ENCODE data around the gene GNAS-AS1.

The GNAS-AS1 gene

GRCh38 chr20:58850693-58851174 lies at the start of gene GNAS-AS1:
TSS of gene GNAS-AS1 (minus strand) at chr20:58850902.
- peak; percentile 92 for DNase-seq (ENCODE audit: low read depth)

GRCh38 chr20:58900397-58900796 lies 49.7 kb upstream of the GNAS-AS1 start:
- DNase-seq (ENCODE audit: low read depth): peak; percentile 17

- DNase-seq (ENCODE audit: low read depth): no peak
These were observed 48.8 kb upstream of the GNAS-AS1 start for GRCh38 chr20:58899512-58899911.

- DNase-seq (ENCODE audit: low read depth): no peak
These were observed 48.1 kb upstream of the GNAS-AS1 start for GRCh38 chr20:58898629-58899408.

GRCh38 chr20:58897488-58897887 lies 46.8 kb upstream of the GNAS-AS1 start:
- DNase-seq (ENCODE audit: low read depth): no peak

- no peak for DNase-seq (ENCODE audit: low read depth)
These were observed 46.1 kb upstream of the GNAS-AS1 start for GRCh38 chr20:58896820-58897219.

- DNase-seq (ENCODE audit: low read depth): no peak
These were observed 44.9 kb upstream of the GNAS-AS1 start for GRCh38 chr20:58895448-58896180.

- no peak for DNase-seq (ENCODE audit: low read depth)
These were observed 44.1 kb upstream of the GNAS-AS1 start for GRCh38 chr20:58894652-58895447.

GRCh38 chr20:58893355-58894120 lies 42.8 kb upstream of the GNAS-AS1 start:
- no peak for DNase-seq (ENCODE audit: low read depth)

- no peak for DNase-seq (ENCODE audit: low read depth)
These were observed 42.2 kb upstream of the GNAS-AS1 start for GRCh38 chr20:58892932-58893224.

- peak; percentile 63 for DNase-seq (ENCODE audit: low read depth)
These were observed 41.6 kb upstream of the GNAS-AS1 start for GRCh38 chr20:58892141-58892931.

GRCh38 chr20:58891718-58892140 lies 41.0 kb upstream of the GNAS-AS1 start:
- no peak for DNase-seq (ENCODE audit: low read depth)

GRCh38 chr20:58891086-58891717 lies 40.5 kb upstream of the GNAS-AS1 start:
- peak; percentile 82 for DNase-seq (ENCODE audit: low read depth)

GRCh38 chr20:58890518-58891085 lies 39.9 kb upstream of the GNAS-AS1 start:
- peak; percentile 85 for DNase-seq (ENCODE audit: low read depth)

- DNase-seq (ENCODE audit: low read depth): no peak
These were observed 39.3 kb upstream of the GNAS-AS1 start for GRCh38 chr20:58889798-58890517.

GRCh38 chr20:58889334-58889760 lies 38.6 kb upstream of the GNAS-AS1 start:
- DNase-seq (ENCODE audit: low read depth): no peak

- DNase-seq (ENCODE audit: low read depth): peak; percentile 81
These were observed 38.0 kb upstream of the GNAS-AS1 start for GRCh38 chr20:58888521-58889333.

GRCh38 chr20:58888103-58888502 lies 37.4 kb upstream of the GNAS-AS1 start:
- no peak for DNase-seq (ENCODE audit: low read depth)
